Stomach (tissue), 9 donors: ENCODE data around the gene MTF2. TPM values are rescaled to one million over a fixed set of nuclear protein-coding genes. Genes with fewer than 3 reads are reported as not detected.

Experiments
- DNase-seq, 2 donors: peaks; one replicate each; pipeline versions ENCODE4 v3.0.0 to v3.0.0-alpha.2; 2013 to 2019
- H3K27ac ChIP-seq, 5 donors: fragments of 200-600 bp in 4 of 5; sonication (generic) in 4 of 5; one replicate each; pipeline ENCODE4 v1.5.1; 2013 to 2019; ENCODE audit warnings: mild to moderate bottlenecking in 1 of 5, moderate library complexity in 1 of 5
- H3K27me3 ChIP-seq, 3 donors: fragments of 200-600 bp; sonication (generic); one replicate each; pipeline ENCODE4 v1.5.1; 2017 to 2019; ENCODE audit warnings: mixed run types in 1 of 3
- H3K36me3 ChIP-seq, 4 donors: fragments of 200-600 bp; sonication (generic); 1 replicate in 3 of 4; 2 replicates in 1 of 4; pipeline ENCODE4 v1.5.1; 2016 to 2019
- H3K4me1 ChIP-seq, 4 donors: fragments of 200-600 bp; sonication (generic); one replicate each; pipeline ENCODE4 v1.5.1; 2016 to 2019
- H3K4me3 ChIP-seq, 4 donors: fragments of 200-600 bp; sonication (generic) in 3 of 4; one replicate each; pipeline ENCODE4 v1.5.1; 2016 to 2019; ENCODE audit warnings: mild to moderate bottlenecking in 1 of 4
- H3K9me3 ChIP-seq, 4 donors: fragments of 200-600 bp; sonication (generic); one replicate each; pipeline ENCODE4 v1.5.1; 2016 to 2019
- CTCF ChIP-seq, 7 experiments: fragments of 450-650 bp in 4 of 7; fragments of 200-600 bp in 3 of 7; sonication (generic) in 3 of 7; IDR thresholded peaks; one replicate each; pipeline ENCODE4 v1.5.1; 2016 to 2019; ENCODE audit warnings: antibody characterized with exemption in 7 of 7, control low read depth in 2 of 7, mild to moderate bottlenecking in 1 of 7
- EP300 ChIP-seq: sonication (generic); formaldehyde crosslinking; IDR thresholded peaks from one replicate; pipeline ENCODE4 v1.6.1; 2017; ENCODE audit warnings: antibody characterized with exemption
- POLR2A ChIP-seq, 4 donors: fragments of 450-650 bp; IDR thresholded peaks; one replicate each; pipeline ENCODE4 v1.6.1; 2016; ENCODE audit warnings: antibody characterized with exemption in 4 of 4, control low read depth in 2 of 4, mild to moderate bottlenecking in 1 of 4, moderate library complexity in 1 of 4
- POLR2AphosphoS5 ChIP-seq, 3 donors: sonication (generic); formaldehyde crosslinking; IDR thresholded peaks; one replicate each; pipeline ENCODE4 v1.6.1; 2016; ENCODE audit warnings: antibody characterized with exemption in 3 of 3
- WGBS, 5 donors: extraction: QIAGEN DNeasy Blood & Tissue Kit in 3 of 5; methylation state at CpG; one replicate each; pipeline versions ENCODE4 v1.1.5 to v1.1.7; 2013 to 2018; 5-methylcytosine and 5-hydroxymethylcytosine counted together
- intact Hi-C: fragments of 100-400 bp; cut with DNase I; formaldehyde crosslinking; loops from one replicate; pipeline ENCODE4 v1.15.1; 2023; ENCODE audit warnings: low total_unique reads
- polyA plus RNA-seq, 3 donors: library from polyadenylated mRNA; stranded (reverse); fragments of 200-250 nt; gene quantifications; one replicate each; pipeline ENCODE4 v1.2.3, GENCODE V29; 2013
- total RNA-seq, 5 donors: library from RNA; depleted of rRNA; stranded (reverse); fragments of >200 nt; gene quantifications; one replicate each; pipeline versions ENCODE4 v1.1.0 to v1.2.3, GENCODE V29; 2014 to 2016
- donor health status: healthy with polysubstance abuse.
- donor health status: Bipolar disorder and iron deficiency.
- donor health status: healthy.

MTF2 gene
- total and polyA plus RNA-seq, 8 donors = 2.3 to 67.6 (median 9.0) TPM

DNA sequence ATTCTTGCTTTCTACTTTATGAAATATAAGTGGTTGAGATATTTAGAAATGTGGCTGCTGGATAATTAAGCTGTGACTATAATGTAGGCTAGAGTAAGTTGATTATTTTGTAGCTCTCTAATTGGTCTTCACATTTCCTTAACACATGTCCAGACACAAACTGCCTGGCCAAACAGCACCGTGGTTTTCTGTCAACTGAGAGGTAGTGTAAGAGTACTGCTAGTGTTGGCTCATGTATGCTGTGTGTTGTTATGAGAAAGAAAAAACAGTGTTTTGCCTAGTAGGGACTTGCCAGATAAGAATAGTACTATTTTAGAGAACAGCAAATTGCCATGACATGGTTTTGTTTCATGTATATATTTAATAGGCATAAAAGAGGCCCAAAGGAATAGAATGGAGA is 64.1 kb downstream of the MTF2 start:
- Histone ChIP-seq H3K4me1 (no peaks in the 10 kb centered on the region), H3K4me3 (no peak overlapping the region), H3K9me3 (no peaks in the 10 kb centered on the region), H3K36me3 (peaks cover 0 to 30% (median 18%) of the 10 kb centered on the region in 4 donors), H3K27me3 (no peaks in the 10 kb centered on the region), H3K27ac (no peak overlapping the region)
- no peak for DNase-seq
- intact Hi-C loops = no loop called here
- 67 to 88% (median 71%) methylated on average over 1 of the region's 1 CpG for WGBS, 5 donors
- TF ChIP-seq POLR2A (IDR thresholded peaks at IDR 0.05) (no peak), POLR2AphosphoS5 (IDR thresholded peaks at IDR 0.05) (no peak), EP300 (no peak), CTCF (IDR thresholded peaks at IDR 0.05) (no peak)

DNA sequence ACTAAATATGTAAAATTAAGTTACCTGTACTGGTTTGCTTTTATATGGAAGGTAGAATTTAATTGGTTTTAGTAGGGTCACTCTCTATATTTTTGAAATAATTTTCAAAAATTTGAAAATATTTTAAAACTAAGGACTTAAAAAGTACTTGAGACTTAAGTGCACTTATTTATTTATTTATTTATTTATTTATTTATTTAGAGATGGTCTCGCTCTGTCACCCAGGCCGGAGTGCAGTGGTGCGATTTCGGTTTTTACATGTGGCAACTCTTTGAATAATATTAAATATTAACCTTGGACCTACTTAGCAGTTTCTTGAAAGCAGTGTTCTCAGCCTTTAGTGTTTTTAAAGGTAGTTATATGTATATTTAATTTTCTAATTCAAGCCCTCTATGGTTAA is 64.7 kb downstream of the MTF2 start:
- TF ChIP-seq EP300 (no peak), POLR2A (IDR thresholded peaks at IDR 0.05) (no peak), POLR2AphosphoS5 (IDR thresholded peaks at IDR 0.05) (no peak), CTCF (IDR thresholded peaks at IDR 0.05) (no peak)
- Histone ChIP-seq H3K4me1 (no peaks in the 10 kb centered on the region), H3K9me3 (no peaks in the 10 kb centered on the region), H3K27ac (no peak overlapping the region), H3K36me3 (peaks cover 0 to 31% (median 14%) of the 10 kb centered on the region in 4 donors), H3K27me3 (no peaks in the 10 kb centered on the region), H3K4me3 (no peak overlapping the region)
- DNase-seq = no peak
- WGBS, 5 donors = 95 to 99% (median 97%) methylated on average over 4 of the region's 4 CpGs
- intact Hi-C loops = no loop called here

- 41 to 53% (median 45%) methylated on average over 7 of the region's 7 CpGs for WGBS, 5 donors
- intact Hi-C loops = no loop called here
- H3K9me3 ChIP-seq = no peaks in the 10 kb centered on the region
- H3K4me3 ChIP-seq = no peak overlapping the region
- H3K27ac ChIP-seq = no peak overlapping the region
- H3K27me3 ChIP-seq = no peaks in the 10 kb centered on the region
- no peak for TF ChIP-seq POLR2AphosphoS5 (IDR thresholded peaks at IDR 0.05)
- TF ChIP-seq EP300 = no peak
- no peak for TF ChIP-seq CTCF (IDR thresholded peaks at IDR 0.05)
- TF ChIP-seq POLR2A (IDR thresholded peaks at IDR 0.05) = no peak
- no peaks in the 10 kb centered on the region for H3K4me1 ChIP-seq
- peaks cover 0 to 46% (median 40%) of the 10 kb centered on the region in 4 donors for H3K36me3 ChIP-seq
- peak in 1 of 2 donors; percentile 15 for DNase-seq
Observed at GRCh38 chr1:93148001-93148400, 68.9 kb downstream of the MTF2 start.

DNA sequence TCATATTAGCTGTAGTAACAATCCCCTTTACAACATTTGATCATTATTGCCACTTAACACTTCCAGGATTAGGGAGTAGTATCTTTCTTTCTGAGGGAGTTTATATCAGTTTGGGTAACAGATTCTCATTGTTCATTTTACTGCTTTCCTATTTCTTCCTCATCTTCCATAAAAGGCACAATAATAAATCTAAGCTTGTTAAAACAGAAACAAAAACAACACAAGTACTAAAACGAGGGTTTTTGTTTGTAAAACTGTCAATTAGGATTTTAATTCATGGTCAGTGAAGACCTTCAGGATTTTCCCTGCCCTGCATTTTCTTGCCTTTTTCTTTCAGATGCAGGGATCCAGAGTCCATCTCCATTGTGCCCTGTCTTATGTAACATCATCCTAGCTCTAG is 71.6 kb downstream of the MTF2 start:
- WGBS, 5 donors = 33 to 58% (median 41%) methylated on average over 1 of the region's 1 CpG
- no peak overlapping the region for H3K4me3 ChIP-seq
- no peaks in the 10 kb centered on the region for H3K9me3 ChIP-seq
- H3K4me1 ChIP-seq = no peaks in the 10 kb centered on the region
- no peak for DNase-seq
- no peak overlapping the region for H3K27ac ChIP-seq
- H3K36me3 ChIP-seq = peaks cover 0 to 72% (median 67%) of the 10 kb centered on the region in 4 donors
- no peaks in the 10 kb centered on the region for H3K27me3 ChIP-seq
- no peak for TF ChIP-seq POLR2AphosphoS5 (IDR thresholded peaks at IDR 0.05)
- no peak for TF ChIP-seq POLR2A (IDR thresholded peaks at IDR 0.05)
- no peak for TF ChIP-seq EP300
- no peak for TF ChIP-seq CTCF (IDR thresholded peaks at IDR 0.05)
- intact Hi-C loops = no loop called here
